DND-41 (cell line): ENCODE data around the gene TSSK2.
A peak's percentile ranks its signal among the peaks of the same experiment; 100 is the strongest.

Experiments
- CTCF ChIP-seq: IDR thresholded peaks from 2 replicates; pipeline ENCODE4 v1.5.1; 2012; ENCODE audit warnings: borderline replicate concordance, low read length, moderate library complexity, mild to moderate bottlenecking; ENCODE audit not compliant: poor library complexity, severe bottlenecking; ENCODE audit errors: extremely low read depth
- EZH2 ChIP-seq: IDR thresholded peaks from 3 replicates; pipeline ENCODE4 v1.6.1; 2012; ENCODE audit warnings: borderline replicate concordance, low read depth, mild to moderate bottlenecking, moderate library complexity, low read length, inconsistent platforms; ENCODE audit not compliant: severe bottlenecking

DNA sequence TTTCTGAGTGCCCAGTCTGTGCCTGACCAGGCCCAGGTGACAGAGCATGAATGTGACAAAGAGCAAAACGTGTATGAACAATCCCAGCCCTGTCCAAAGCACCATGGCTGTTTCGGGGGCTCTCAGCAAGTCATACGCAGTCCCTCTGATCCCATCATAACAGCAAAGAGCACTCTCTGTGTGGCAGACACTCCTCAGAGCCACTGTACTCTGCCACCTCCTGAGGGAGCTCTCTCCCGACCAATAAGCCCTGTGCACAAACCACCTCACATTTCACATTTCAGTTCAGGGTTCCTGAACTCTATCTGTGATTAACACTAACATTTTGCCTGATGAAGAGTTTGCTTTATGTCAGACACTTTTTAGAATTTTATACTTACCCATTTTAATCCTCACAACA is 15.5 kb upstream of the TSSK2 start:
- TF ChIP-seq CTCF = peak; percentile 53
- TF ChIP-seq EZH2 = no peak
